Kasumi-1 (cell line): ENCODE results near the gene PTGIS.

Experiments used
- DNase-seq, 2 experiments: peaks; one replicate each; lab custom pipeline; 2025; lab: John Stamatoyannopoulos, UW

PTGIS gene

DNA sequence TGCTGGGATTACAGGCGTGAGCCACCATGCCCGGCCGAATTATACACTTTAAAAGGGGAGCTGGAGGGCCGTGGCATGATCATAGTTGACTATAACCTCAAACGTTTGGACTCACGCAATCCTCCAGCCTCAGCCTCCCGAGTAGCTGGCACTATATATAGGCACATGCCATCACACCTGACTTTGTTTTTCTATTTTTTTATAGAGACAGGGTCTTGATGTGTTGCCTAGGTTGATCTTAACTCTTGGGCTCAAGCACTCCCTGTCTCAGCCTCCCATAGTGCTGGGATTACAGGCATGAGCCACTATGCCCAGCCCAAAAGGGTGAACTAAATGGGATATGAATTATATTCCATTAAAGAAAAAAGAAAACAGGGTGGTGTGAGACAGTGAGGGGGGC lies 7.8 kb downstream of the PTGIS start:
- no peak for DNase-seq

DNA sequence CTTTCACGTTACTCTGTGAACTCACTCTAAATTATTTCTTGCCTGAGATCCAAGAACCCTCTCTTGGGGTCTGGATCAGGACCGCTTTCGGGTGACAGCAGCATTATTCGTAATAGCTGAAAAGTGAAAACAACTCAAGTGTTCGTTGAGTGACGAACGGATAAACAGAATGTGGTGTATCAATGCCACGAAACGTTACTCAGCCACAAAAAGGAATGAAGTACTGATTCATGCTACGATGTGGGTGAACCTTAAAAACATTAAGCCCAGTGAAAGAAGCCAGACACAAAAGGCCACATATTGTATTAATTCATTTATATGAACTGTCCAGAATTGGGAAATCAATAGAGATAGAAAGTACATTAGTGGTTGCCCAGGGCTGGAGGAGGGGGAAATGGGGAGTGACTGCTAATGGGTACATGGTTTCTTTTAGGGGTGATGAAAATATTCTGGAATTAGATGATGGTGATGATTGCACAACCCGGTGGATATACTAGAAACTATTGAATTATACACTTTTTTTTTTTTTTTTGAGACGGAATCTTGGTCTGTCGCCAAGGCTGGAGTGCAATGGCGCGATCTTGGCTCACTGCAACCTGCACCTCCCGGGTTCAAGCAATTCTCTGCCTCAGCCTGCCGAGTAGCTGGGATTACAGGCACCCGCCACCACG lies 8.4 kb downstream of the PTGIS start:
- DNase-seq = no peak

DNA sequence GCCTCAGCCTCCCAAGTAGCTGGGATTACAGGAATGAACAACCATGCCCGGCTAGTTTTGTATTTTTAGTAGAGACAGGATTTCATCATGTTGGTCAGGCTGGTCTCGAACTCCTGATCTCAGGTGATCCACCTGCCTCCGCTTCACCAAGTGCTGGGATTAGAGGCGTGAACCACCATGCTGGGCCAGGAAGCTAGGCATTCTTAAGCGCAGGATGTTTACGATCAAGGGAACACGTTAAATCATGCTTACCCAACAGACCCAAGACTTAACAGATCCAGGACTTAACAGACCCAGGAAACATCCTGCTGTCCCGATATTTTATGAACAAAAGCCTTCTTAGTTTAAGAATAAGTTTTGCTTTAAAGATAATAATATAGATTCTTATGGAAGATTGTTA lies 9.1 kb downstream of the PTGIS start:
- DNase-seq = no peak

DNA sequence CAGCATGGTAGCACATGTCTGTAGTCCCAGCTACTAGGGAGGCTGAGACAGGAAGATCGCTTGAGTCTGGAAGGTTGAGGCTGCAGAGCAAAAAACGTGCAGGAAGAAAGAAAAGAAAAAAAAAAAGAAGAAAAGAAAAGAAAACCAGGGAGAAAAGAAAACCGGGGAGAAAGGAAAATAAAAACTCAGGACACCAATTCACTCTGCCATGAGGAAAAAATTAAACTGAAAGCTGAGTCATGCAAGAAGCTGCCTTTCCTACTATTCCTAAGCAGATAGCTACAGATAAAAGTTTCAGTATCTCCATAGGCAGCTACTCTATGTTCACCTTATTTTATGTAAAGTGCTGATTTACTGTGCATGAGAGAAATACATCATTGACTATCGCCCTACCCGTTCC lies 10.5 kb downstream of the PTGIS start:
- DNase-seq = no peak

GRCh38 chr20:49556621-49557020 lies 11.3 kb downstream of the PTGIS start:
- no peak for DNase-seq

GRCh38 chr20:49549801-49550551 lies 18.0 kb downstream of the PTGIS start:
- DNase-seq = no peak

GRCh38 chr20:49548371-49548947 lies 19.5 kb downstream of the PTGIS start:
- no peak for DNase-seq

DNA sequence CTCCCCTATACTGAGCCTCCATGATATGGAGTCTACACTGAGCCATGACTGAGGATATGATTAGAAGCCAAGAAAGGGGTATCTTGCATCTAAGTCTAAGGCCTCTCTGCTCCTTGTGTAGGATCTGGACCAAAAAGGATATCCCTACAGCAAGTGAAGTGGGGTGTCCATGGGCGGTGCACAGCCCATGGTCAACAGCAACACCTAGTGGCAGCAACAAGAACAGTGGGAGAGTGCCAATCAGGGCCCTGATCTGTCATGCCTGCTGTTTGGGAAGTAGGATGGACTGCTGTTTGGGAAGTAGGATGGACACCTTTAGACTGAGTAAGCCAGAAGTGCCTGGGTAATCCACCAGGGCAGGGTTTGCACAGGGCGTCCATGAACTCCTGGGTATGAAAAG lies 22.4 kb downstream of the PTGIS start:
- DNase-seq = no peak

- no peak for DNase-seq
These were observed 23.4 kb downstream of the PTGIS start for GRCh38 chr20:49544535-49544934.

- no peak for DNase-seq
These were observed 24.0 kb downstream of the PTGIS start for GRCh38 chr20:49543858-49544437.

DNA sequence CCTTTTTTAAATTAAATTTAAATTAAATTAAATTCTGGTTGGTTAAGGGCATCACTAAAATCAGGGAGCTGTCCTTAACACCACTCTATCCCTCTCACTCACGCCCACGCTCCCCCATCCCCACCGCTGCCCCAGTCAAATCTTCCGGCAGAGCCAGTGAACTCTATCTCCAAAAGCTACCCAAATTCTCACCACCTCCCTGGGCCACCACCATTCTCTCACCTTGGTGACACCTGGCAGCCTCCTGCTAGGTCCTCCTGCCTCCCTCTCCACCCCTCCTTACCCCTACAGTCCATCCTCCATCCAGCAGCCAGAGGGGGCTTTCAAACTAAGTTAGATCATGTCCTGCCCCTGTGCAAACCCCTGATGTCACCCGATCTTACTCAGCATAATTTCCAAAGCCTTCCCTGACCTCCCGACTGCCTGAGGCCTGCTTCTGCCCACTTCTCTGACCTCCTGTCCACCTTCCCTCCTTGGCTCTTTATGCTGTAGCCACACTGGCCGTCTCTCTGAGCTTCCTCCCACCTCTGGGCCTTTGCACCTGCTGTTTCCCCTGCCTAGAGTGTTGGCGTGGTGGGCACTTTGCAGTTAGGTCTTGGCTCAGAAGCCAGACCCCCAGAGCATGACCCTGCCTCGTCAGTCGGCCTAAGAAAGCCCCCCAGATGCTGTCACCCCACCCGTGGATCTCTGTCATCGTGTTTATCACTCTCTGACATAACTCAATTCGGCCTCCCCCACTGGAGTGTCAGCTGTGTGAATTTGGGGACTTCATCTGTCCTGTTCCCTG lies 24.7 kb downstream of the PTGIS start:
- DNase-seq = no peak

GRCh38 chr20:49542514-49542991 lies 25.4 kb downstream of the PTGIS start:
- DNase-seq = no peak

- DNase-seq = peak; percentile 83 to 89
These were observed 26.0 kb downstream of the PTGIS start for GRCh38 chr20:49541733-49542513.

DNA sequence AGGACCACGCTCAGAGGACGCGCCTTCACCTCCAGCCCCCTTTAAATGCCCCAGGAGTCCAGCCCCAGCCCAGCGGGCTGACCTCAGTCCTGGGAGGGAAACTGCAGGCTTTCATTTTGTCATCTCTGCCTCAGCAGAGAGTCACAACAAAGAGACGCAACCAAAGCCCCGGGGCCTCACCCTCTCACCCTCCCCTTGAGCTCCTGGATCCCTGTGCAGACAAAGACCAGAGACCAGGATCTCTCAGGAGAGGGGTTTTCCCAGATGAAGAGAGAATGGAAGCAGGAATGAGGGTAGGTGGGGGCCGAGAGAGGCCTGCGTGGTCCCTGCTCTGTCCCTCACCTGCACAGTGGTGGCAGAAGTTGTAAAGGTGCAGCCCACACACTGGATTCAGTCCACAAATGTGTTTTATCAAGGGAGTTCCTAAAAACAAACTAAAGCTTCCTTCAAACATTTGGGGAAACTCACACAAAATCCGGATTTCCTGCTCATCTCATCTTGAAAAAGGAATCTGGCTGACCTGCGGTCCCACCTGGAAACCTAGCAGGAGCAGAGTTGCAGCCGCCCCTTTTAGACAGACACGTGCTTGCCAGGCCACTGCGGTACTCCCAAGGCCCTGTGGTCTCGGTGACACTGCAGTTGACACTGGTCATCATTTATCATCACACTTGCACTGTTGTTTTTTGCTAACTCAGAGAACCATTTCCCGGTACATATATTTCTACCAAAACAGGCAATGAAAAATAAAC lies 27.1 kb downstream of the PTGIS start:
- DNase-seq = no peak

GRCh38 chr20:49540232-49540620 lies 27.7 kb downstream of the PTGIS start:
- DNase-seq = no peak

- DNase-seq = no peak
These were observed 28.3 kb downstream of the PTGIS start for GRCh38 chr20:49539481-49540231.

DNA sequence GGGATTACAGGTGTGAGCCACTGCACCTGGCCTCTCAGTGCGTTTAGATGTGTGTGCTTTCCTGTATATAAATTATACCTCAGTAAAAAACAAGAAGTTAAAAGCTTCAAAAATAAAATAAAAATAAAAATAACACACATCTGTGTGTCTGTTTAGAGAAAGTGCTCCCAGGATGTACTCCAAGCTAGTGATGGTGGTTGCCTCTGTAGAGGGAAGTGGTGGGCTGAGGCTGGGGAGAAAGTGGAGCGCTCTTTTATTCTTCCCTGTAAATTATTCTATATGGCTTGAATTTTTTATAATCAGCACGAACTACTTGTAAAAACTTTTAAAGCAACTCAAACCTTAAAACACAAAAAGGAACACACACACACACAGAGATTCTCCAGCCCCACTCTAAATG lies 29.0 kb downstream of the PTGIS start:
- no peak for DNase-seq

DNA sequence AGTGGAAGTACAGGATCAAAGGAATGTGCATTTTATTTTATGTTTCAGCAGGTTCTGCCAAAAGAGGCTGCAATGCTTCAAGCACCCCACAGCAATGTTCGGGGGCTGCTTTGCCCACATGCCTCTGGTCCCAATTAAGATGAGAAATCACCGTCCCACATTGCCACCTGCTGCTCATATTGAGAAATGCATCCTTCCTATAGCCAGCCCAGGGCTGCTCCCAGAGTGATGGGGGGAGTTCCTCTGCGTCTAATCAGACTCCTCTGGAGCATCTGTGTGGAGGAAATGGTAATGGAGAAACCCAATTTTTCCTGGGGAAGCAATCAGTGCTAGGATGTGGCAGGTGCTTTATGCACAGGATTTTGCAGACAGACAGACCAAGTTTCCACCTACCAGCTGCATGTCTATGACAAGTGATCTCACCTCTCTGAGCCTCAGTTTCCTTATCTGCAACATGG lies 33.7 kb downstream of the PTGIS start:
- peak; percentile 62 to 72 for DNase-seq

GRCh38 chr20:49532285-49532946 lies 35.5 kb downstream of the PTGIS start:
- DNase-seq = no peak
